Measurements from ENCODE around the gene FPR3.

The FPR3 gene

GRCh38 chr19:51822946-51823345 lies 28.0 kb downstream of the FPR3 start:
- Histone ChIP-seq H3K27me3 (ENCODE audit: insufficient read depth, low read length) (no peaks in the 10 kb centered on the region), H3K4me3 (ENCODE audit: low read length) (no peak overlapping the region), H3K9me3 (ENCODE audit: insufficient read depth, low read depth, low read length) (peaks cover 52% of the 10 kb centered on the region), H3K27ac (ENCODE audit: low read depth, low read length) (no peak overlapping the region), H3K36me3 (ENCODE audit: insufficient read depth, low read length) (no peaks in the 10 kb centered on the region), H3K4me1 (ENCODE audit: insufficient read depth, low read length) (no peaks in the 10 kb centered on the region), H3K9ac (ENCODE audit: low read depth, low read length) (no peak overlapping the region)
- 93% methylated on average over 1 of the region's 3 CpGs for WGBS

GRCh38 chr19:51824281-51825005 lies 29.5 kb downstream of the FPR3 start:
- Histone ChIP-seq H3K9me3 (ENCODE audit: insufficient read depth, low read depth, low read length) (peaks cover 67% of the 10 kb centered on the region), H3K27me3 (ENCODE audit: insufficient read depth, low read length) (no peaks in the 10 kb centered on the region), H3K9ac (ENCODE audit: low read depth, low read length) (no peak overlapping the region), H3K36me3 (ENCODE audit: insufficient read depth, low read length) (no peaks in the 10 kb centered on the region), H3K27ac (ENCODE audit: low read depth, low read length) (no peak overlapping the region), H3K4me1 (ENCODE audit: insufficient read depth, low read length) (no peaks in the 10 kb centered on the region), H3K4me3 (ENCODE audit: low read length) (no peak overlapping the region)
- WGBS = 91% methylated on average over 13 of the region's 13 CpGs

GRCh38 chr19:51830274-51830673 lies 35.3 kb downstream of the FPR3 start:
- WGBS = 92% methylated on average over 2 of the region's 2 CpGs
- Histone ChIP-seq H3K9me3 (ENCODE audit: insufficient read depth, low read depth, low read length) (peaks cover 61% of the 10 kb centered on the region), H3K27ac (ENCODE audit: low read depth, low read length) (no peak overlapping the region), H3K36me3 (ENCODE audit: insufficient read depth, low read length) (no peaks in the 10 kb centered on the region), H3K4me3 (ENCODE audit: low read length) (no peak overlapping the region), H3K27me3 (ENCODE audit: insufficient read depth, low read length) (no peaks in the 10 kb centered on the region), H3K4me1 (ENCODE audit: insufficient read depth, low read length) (no peaks in the 10 kb centered on the region), H3K9ac (ENCODE audit: low read depth, low read length) (no peak overlapping the region)

GRCh38 chr19:51837145-51837544 lies 42.2 kb downstream of the FPR3 start:
- no peak overlapping the region for H3K4me3 ChIP-seq (ENCODE audit: low read length)
- no peaks in the 10 kb centered on the region for H3K27me3 ChIP-seq (ENCODE audit: insufficient read depth, low read length)
- 82% methylated on average over 2 of the region's 2 CpGs for WGBS
- H3K27ac ChIP-seq (ENCODE audit: low read depth, low read length) = no peak overlapping the region
- H3K9me3 ChIP-seq (ENCODE audit: insufficient read depth, low read depth, low read length) = peaks cover 43% of the 10 kb centered on the region
- no peak overlapping the region for H3K9ac ChIP-seq (ENCODE audit: low read depth, low read length)
- H3K4me1 ChIP-seq (ENCODE audit: insufficient read depth, low read length) = no peaks in the 10 kb centered on the region
- H3K36me3 ChIP-seq (ENCODE audit: insufficient read depth, low read length) = no peaks in the 10 kb centered on the region

- no peak overlapping the region for H3K9ac ChIP-seq (ENCODE audit: low read depth, low read length)
- H3K9me3 ChIP-seq (ENCODE audit: insufficient read depth, low read depth, low read length) = peaks cover 98% of the 10 kb centered on the region
- no peak overlapping the region for H3K27ac ChIP-seq (ENCODE audit: low read depth, low read length)
- 0 out of 2 replicates have a peak overlapping the region, but pooled peaks have one; percentile 20 for H3K4me3 ChIP-seq (ENCODE audit: low read length)
- WGBS = 97% methylated on average over 2 of the region's 2 CpGs
- H3K27me3 ChIP-seq (ENCODE audit: insufficient read depth, low read length) = no peaks in the 10 kb centered on the region
- H3K4me1 ChIP-seq (ENCODE audit: insufficient read depth, low read length) = no peaks in the 10 kb centered on the region
- peaks cover 86% of the 10 kb centered on the region for H3K36me3 ChIP-seq (ENCODE audit: insufficient read depth, low read length)
Measured at GRCh38 chr19:51861870-51862622, 67.1 kb downstream of the FPR3 start.

- 97% methylated on average over 4 of the region's 4 CpGs for WGBS
- Histone ChIP-seq H3K9me3 (ENCODE audit: insufficient read depth, low read depth, low read length) (peaks cover 96% of the 10 kb centered on the region), H3K4me3 (ENCODE audit: low read length) (no peak overlapping the region), H3K27me3 (ENCODE audit: insufficient read depth, low read length) (no peaks in the 10 kb centered on the region), H3K27ac (ENCODE audit: low read depth, low read length) (no peak overlapping the region), H3K9ac (ENCODE audit: low read depth, low read length) (no peak overlapping the region), H3K36me3 (ENCODE audit: insufficient read depth, low read length) (peaks cover 94% of the 10 kb centered on the region), H3K4me1 (ENCODE audit: insufficient read depth, low read length) (no peaks in the 10 kb centered on the region)
Measured at GRCh38 chr19:51873097-51873496, 78.1 kb downstream of the FPR3 start.

All from HUES64 (cell line).